ENCODE measurements around the gene MECP2.

MECP2 gene

GRCh38 chrX:154093965-154094364 lies 3.6 kb downstream of the MECP2 start:
- DNase-seq (ENCODE audit: insufficient read length, low spot score) (no peak), FAIRE-seq (no peak)
- TF ChIP-seq POLR2A (IDR thresholded peaks at IDR 0.05; ENCODE audit: low read depth, low read length) (no peak), PAX5 (IDR thresholded peaks at IDR 0.05; ENCODE audit: insufficient read depth, low read length, severe bottlenecking) (no peak), TAF1 (IDR thresholded peaks at IDR 0.05; ENCODE audit: low read depth, low read length) (no peak), POLR2AphosphoS5 (IDR thresholded peaks at IDR 0.05; ENCODE audit: low read depth, low read length) (no peak), SPI1 (IDR thresholded peaks at IDR 0.05; ENCODE audit: low read depth, low read length) (no peak), POU2F2 (IDR thresholded peaks at IDR 0.05; ENCODE audit: low read depth, low read length) (no peak)

- TF ChIP-seq POLR2AphosphoS5 (IDR thresholded peaks at IDR 0.05; ENCODE audit: low read depth, low read length) (no peak), POU2F2 (IDR thresholded peaks at IDR 0.05; ENCODE audit: low read depth, low read length) (no peak), TAF1 (IDR thresholded peaks at IDR 0.05; ENCODE audit: low read depth, low read length) (no peak), SPI1 (IDR thresholded peaks at IDR 0.05; ENCODE audit: low read depth, low read length) (no peak), PAX5 (IDR thresholded peaks at IDR 0.05; ENCODE audit: insufficient read depth, low read length, severe bottlenecking) (no peak), POLR2A (IDR thresholded peaks at IDR 0.05; ENCODE audit: low read depth, low read length) (no peak)
- DNase-seq (ENCODE audit: insufficient read length, low spot score): no peak
- FAIRE-seq: no peak
Observed at GRCh38 chrX:154092371-154092770, 5.1 kb downstream of the MECP2 start.

GRCh38 chrX:154091678-154092077 lies 5.8 kb downstream of the MECP2 start:
- TF ChIP-seq TAF1 (IDR thresholded peaks at IDR 0.05; ENCODE audit: low read depth, low read length) (no peak), POLR2A (IDR thresholded peaks at IDR 0.05; ENCODE audit: low read depth, low read length) (no peak), POLR2AphosphoS5 (IDR thresholded peaks at IDR 0.05; ENCODE audit: low read depth, low read length) (no peak), POU2F2 (IDR thresholded peaks at IDR 0.05; ENCODE audit: low read depth, low read length) (no peak), SPI1 (IDR thresholded peaks at IDR 0.05; ENCODE audit: low read depth, low read length) (no peak), PAX5 (IDR thresholded peaks at IDR 0.05; ENCODE audit: insufficient read depth, low read length, severe bottlenecking) (no peak)
- DNase-seq (ENCODE audit: insufficient read length, low spot score): no peak
- FAIRE-seq: no peak

GRCh38 chrX:154090731-154091130 lies 6.8 kb downstream of the MECP2 start:
- DNase-seq (ENCODE audit: insufficient read length, low spot score) (no peak), FAIRE-seq (no peak)
- no peak for TF ChIP-seq POLR2A (IDR thresholded peaks at IDR 0.05; ENCODE audit: low read depth, low read length)
- TF ChIP-seq POLR2AphosphoS5 (IDR thresholded peaks at IDR 0.05; ENCODE audit: low read depth, low read length): no peak
- no peak for TF ChIP-seq SPI1 (IDR thresholded peaks at IDR 0.05; ENCODE audit: low read depth, low read length)

GRCh38 chrX:154084449-154085300 lies 12.8 kb downstream of the MECP2 start:
- FAIRE-seq: no peak
- DNase-seq (ENCODE audit: insufficient read length, low spot score): no peak
- TF ChIP-seq PAX5 (IDR thresholded peaks at IDR 0.05; ENCODE audit: insufficient read depth, low read length, severe bottlenecking): no peak
- TF ChIP-seq POLR2A (IDR thresholded peaks at IDR 0.05; ENCODE audit: low read depth, low read length): no peak
- no peak for TF ChIP-seq TAF1 (IDR thresholded peaks at IDR 0.05; ENCODE audit: low read depth, low read length)
- TF ChIP-seq POLR2AphosphoS5 (IDR thresholded peaks at IDR 0.05; ENCODE audit: low read depth, low read length): no peak
- TF ChIP-seq SPI1 (IDR thresholded peaks at IDR 0.05; ENCODE audit: low read depth, low read length): no peak
- no peak for TF ChIP-seq POU2F2 (IDR thresholded peaks at IDR 0.05; ENCODE audit: low read depth, low read length)

GRCh38 chrX:154083126-154083517 lies 14.4 kb downstream of the MECP2 start:
- FAIRE-seq (no peak), DNase-seq (ENCODE audit: insufficient read length, low spot score) (no peak)
- no peak for TF ChIP-seq TAF1 (IDR thresholded peaks at IDR 0.05; ENCODE audit: low read depth, low read length)

- TF ChIP-seq POU2F2 (IDR thresholded peaks at IDR 0.05; ENCODE audit: low read depth, low read length): no peak
- TF ChIP-seq POLR2AphosphoS5 (IDR thresholded peaks at IDR 0.05; ENCODE audit: low read depth, low read length): no peak
- DNase-seq (ENCODE audit: insufficient read length, low spot score): no peak
- no peak for FAIRE-seq
Observed at GRCh38 chrX:154082396-154083125, 15.0 kb downstream of the MECP2 start.

- TF ChIP-seq PAX5 (IDR thresholded peaks at IDR 0.05; ENCODE audit: insufficient read depth, low read length, severe bottlenecking) (no peak), SPI1 (IDR thresholded peaks at IDR 0.05; ENCODE audit: low read depth, low read length) (no peak), POLR2A (IDR thresholded peaks at IDR 0.05; ENCODE audit: low read depth, low read length) (no peak)
- DNase-seq (ENCODE audit: insufficient read length, low spot score): no peak
- FAIRE-seq: no peak
Observed at GRCh38 chrX:154077101-154077500, 20.4 kb downstream of the MECP2 start.

GRCh38 chrX:154074199-154074598 lies 23.3 kb downstream of the MECP2 start:
- no peak for DNase-seq (ENCODE audit: insufficient read length, low spot score)
- TF ChIP-seq POLR2A (IDR thresholded peaks at IDR 0.05; ENCODE audit: low read depth, low read length) (no peak), SPI1 (IDR thresholded peaks at IDR 0.05; ENCODE audit: low read depth, low read length) (no peak)
- no peak for FAIRE-seq

GRCh38 chrX:154072192-154072591 lies 25.3 kb downstream of the MECP2 start:
- FAIRE-seq: no peak

More at GRCh38 chrX:154072192-154072591, 25.3 kb downstream of the MECP2 start:
- no peak for TF ChIP-seq POU2F2 (IDR thresholded peaks at IDR 0.05; ENCODE audit: low read depth, low read length)
- no peak for TF ChIP-seq POLR2A (IDR thresholded peaks at IDR 0.05; ENCODE audit: low read depth, low read length)
- TF ChIP-seq PAX5 (IDR thresholded peaks at IDR 0.05; ENCODE audit: insufficient read depth, low read length, severe bottlenecking): no peak
- no peak for TF ChIP-seq POLR2AphosphoS5 (IDR thresholded peaks at IDR 0.05; ENCODE audit: low read depth, low read length)
- TF ChIP-seq TAF1 (IDR thresholded peaks at IDR 0.05; ENCODE audit: low read depth, low read length): no peak
- TF ChIP-seq SPI1 (IDR thresholded peaks at IDR 0.05; ENCODE audit: low read depth, low read length): no peak
- no peak for DNase-seq (ENCODE audit: insufficient read length, low spot score)
